Right lobe of liver (tissue), 6 donors: ENCODE data around the gene ZSCAN22. TPM values are rescaled to one million over a fixed set of nuclear protein-coding genes. Genes with fewer than 3 reads are reported as not detected.
"Not testable (repeated sequence)": the region's sequence is repeated elsewhere in the genome, so short reads cannot be mapped to it uniquely, and the experiment has no call there.

ENCODE experiments used
- ATAC-seq, 4 donors: fragments of 200-7000 bp; cut with Tn5 transposase; one replicate each; pipeline ENCODE4 v1.9.1; 2020; ENCODE audit warnings: mild to moderate bottlenecking in 4 of 4, moderate library complexity in 4 of 4
- DNase-seq, 3 donors: peaks; one replicate each; pipeline ENCODE4 v3.0.0-alpha.2; 2020
- H3K27ac ChIP-seq, 3 donors: fragments of 200-600 bp; one replicate each; pipeline ENCODE4 v1.8.0; 2022
- H3K27me3 ChIP-seq, 2 donors: fragments of 200-600 bp; one replicate each; pipeline ENCODE4 v1.8.0; 2022
- H3K36me3 ChIP-seq, 4 donors: fragments of 200-600 bp; sonication (generic) in 1 of 4; one replicate each; pipeline versions ENCODE4 v1.5.1 to v1.8.0; 2017 to 2022; ENCODE audit warnings: control low read depth in 1 of 4
- H3K4me1 ChIP-seq, 4 donors: fragments of 200-600 bp; sonication (generic) in 1 of 4; one replicate each; pipeline versions ENCODE4 v1.5.1 to v1.8.0; 2017 to 2022; ENCODE audit warnings: control low read depth in 1 of 4
- H3K4me3 ChIP-seq, 3 donors: fragments of 200-600 bp; one replicate each; pipeline ENCODE4 v1.8.0; 2022
- H3K9me3 ChIP-seq, 4 donors: fragments of 200-600 bp; sonication (generic) in 1 of 4; one replicate each; pipeline versions ENCODE4 v1.5.1 to v1.8.0; 2017 to 2022; ENCODE audit warnings: control low read depth in 1 of 4
- POLR2A ChIP-seq: fragments of 450-650 bp; IDR thresholded peaks from one replicate; pipeline ENCODE4 v1.6.1; 2017; ENCODE audit warnings: antibody characterized with exemption, mild to moderate bottlenecking
- WGBS: methylation state at CpG from one replicate; pipeline ENCODE4 v1.1.6; 2018; ENCODE audit warnings: low coverage, low lambda C conversion rate; ENCODE audit not compliant: insufficient coverage; ENCODE audit errors: missing lambda C conversion rate; 5-methylcytosine and 5-hydroxymethylcytosine counted together
- intact Hi-C, 2 donors: fragments of 100-400 bp; cut with DNase I; formaldehyde crosslinking; loops; one replicate each; pipeline versions ENCODE4 v1.11.2 to v1.14.1; 2022
- total RNA-seq, 6 experiments: library from RNA; depleted of rRNA in 2 of 6; stranded (reverse); fragments of >200 nt in 2 of 6; fragmentation: NEBNext Ultra II Directional in 3 of 6; extraction: Animal tissue kit (Norgen Biotek cat#: 25700) in 3 of 6; gene quantifications; one replicate each; pipeline versions ENCODE4 v1.1.0 to v1.2.4, GENCODE V29; 2016 to 2023
- TF ChIP-seq, protein P1 (sequence below), 4 donors: fragments of 200-600 bp in 3 of 4; fragments of 450-650 bp in 1 of 4; IDR thresholded peaks; one replicate each; pipeline versions ENCODE4 v1.5.1 to v1.8.0; 2016 to 2022; ENCODE audit warnings: antibody characterized with exemption in 4 of 4, mild to moderate bottlenecking in 2 of 4
- donor health status: DM: no; HTN: yes; CAD: no.
- donor health status: DM: no; HTN: no; CAD: no.
- donor health status: DM: no; HTN: no; CAD: no.
- donor health status: DM: no; HTN: yes; CAD: no.
- donor health status: DM: no; HTN: yes; CAD: no.

Gene ZSCAN22
- total RNA-seq, 6 experiments from 2014 or later = 1.7 to 2.9 (median 2.1) TPM

DNA sequence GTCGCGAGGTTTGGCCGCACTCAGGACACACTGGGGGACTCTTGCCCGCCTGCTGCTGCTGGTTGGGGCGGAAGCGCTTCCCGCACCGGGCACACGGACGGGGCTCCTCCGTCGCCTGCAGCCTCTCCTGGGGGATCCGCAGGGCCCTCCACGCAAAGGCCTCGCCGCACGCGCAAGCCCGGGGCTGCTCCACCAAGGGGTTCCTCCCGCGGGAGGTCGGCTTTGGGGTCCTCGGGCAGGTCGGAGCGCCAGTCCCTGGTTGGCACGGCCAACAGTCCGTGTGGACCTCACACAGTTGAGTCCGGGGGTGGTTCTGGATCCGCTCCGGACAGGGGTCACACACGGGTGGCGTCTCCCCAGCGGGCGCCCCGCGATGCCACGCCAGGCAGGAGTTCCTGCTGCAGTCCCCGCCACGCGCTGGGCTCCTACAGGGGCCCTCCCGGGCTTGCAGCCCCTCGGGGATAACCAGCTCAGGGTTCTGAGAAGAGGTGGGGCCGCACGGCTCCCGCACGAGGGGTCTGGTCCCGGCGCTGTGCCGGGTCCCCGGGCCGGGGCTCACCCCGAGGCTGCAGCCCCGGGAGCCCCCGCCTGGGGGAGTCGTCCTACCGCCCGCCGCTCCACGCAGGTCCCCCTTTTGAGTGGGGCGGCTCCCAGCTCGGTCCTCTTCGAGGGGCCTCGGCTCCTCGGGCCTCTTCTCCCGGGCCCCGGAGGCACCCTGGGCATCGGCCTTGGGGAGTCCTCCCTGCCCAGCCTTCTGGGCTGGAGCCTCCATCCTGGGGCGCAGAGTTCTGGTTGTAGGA is 42.0 kb downstream of the ZSCAN22 start:
- Histone ChIP-seq H3K27ac (no peak overlapping the region), H3K4me3 (no peak overlapping the region), H3K27me3 (no peaks in the 10 kb centered on the region), H3K9me3 (no peaks in the 10 kb centered on the region), H3K4me1 (peaks cover 0 to 16% (median 4%) of the 10 kb centered on the region in 4 donors), H3K36me3 (no peaks in the 10 kb centered on the region)
- intact Hi-C loops = no loop called here
- ATAC-seq (no peak), DNase-seq (peak in 2 of 3 donors; percentile 17 to 28)
- TF ChIP-seq POLR2A = no peak
- TF ChIP-seq, protein P1, sequence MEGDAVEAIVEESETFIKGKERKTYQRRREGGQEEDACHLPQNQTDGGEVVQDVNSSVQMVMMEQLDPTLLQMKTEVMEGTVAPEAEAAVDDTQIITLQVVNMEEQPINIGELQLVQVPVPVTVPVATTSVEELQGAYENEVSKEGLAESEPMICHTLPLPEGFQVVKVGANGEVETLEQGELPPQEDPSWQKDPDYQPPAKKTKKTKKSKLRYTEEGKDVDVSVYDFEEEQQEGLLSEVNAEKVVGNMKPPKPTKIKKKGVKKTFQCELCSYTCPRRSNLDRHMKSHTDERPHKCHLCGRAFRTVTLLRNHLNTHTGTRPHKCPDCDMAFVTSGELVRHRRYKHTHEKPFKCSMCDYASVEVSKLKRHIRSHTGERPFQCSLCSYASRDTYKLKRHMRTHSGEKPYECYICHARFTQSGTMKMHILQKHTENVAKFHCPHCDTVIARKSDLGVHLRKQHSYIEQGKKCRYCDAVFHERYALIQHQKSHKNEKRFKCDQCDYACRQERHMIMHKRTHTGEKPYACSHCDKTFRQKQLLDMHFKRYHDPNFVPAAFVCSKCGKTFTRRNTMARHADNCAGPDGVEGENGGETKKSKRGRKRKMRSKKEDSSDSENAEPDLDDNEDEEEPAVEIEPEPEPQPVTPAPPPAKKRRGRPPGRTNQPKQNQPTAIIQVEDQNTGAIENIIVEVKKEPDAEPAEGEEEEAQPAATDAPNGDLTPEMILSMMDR (IDR thresholded peaks at IDR 0.05) = no peak
- WGBS = 92% methylated on average over 6 of the region's 68 CpGs

DNA sequence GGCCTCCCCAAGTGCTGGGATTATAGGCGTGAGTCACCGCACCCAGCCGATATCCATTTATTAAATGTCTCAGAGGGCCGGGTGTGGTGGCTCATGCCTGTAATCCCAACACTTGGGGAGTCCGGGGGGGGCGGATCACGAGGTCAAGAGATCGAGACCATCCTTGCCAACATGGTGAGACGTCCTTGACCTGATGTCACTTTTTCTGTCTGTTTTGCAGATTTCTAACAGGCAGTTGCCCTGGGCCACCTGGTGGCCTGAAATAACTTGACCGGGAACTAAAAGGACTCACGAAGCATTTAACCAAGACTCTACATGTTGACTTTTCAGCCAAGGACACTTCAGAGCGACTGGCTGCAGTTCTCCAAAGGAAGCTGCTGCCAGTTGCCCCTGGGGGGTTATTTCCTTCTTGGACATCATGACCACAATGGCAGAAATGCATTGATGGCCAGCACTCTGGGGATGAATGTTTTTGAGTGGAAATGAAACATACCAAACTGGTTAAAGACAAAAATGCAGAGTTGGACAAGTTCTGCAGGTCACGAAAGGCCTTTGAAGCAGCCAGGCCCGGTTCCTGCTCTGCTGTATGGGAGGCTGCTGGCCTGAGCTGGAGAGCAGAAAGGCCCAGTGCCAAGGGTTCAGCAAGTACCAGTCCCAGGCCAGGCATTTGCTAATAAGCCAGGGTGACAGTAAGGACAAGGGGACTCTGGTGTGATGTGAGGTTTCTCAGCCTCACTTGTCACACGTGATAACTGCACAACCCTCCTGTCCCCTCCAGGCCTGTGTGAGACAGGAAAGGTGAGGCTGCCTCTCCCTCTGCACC is 45.7 kb downstream of the ZSCAN22 start:
- Histone ChIP-seq H3K36me3 (no peaks in the 10 kb centered on the region), H3K4me3 (no peak overlapping the region), H3K4me1 (peaks cover 0 to 16% (median 4%) of the 10 kb centered on the region in 4 donors), H3K27ac (peak overlapping the region in 1 of 3 donors; percentile 36), H3K9me3 (no peaks in the 10 kb centered on the region), H3K27me3 (no peaks in the 10 kb centered on the region)
- no peak for TF ChIP-seq POLR2A
- TF ChIP-seq, protein P1 (IDR thresholded peaks at IDR 0.05) = peak; percentile 17 to 38 (median 28)
- peak; percentile 66 to 96 (median 83) for ATAC-seq
- 60% methylated on average over 6 of the region's 15 CpGs for WGBS
- intact Hi-C loops = no loop called here
- peak in 2 of 3 donors; percentile 35 to 78 for DNase-seq

DNA sequence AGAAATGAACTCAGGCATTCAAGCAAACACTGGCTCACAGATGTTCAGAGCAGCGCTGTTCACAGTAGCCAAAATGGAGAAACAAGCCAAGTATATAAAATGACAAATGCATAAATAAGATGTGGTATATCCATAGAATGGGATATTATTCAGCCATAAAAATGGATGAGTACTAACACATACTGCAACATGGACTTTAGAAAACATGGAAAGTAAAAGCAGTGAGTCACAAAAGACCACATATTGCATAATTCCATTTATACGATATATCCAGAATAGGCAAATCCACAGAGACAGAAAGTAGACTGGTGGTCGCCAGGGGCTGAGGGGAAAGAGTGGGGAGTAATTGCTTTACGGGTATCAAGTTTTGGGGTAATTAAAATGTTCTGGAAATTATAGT is 47.4 kb downstream of the ZSCAN22 start:
- no peak for TF ChIP-seq POLR2A
- TF ChIP-seq, protein P1 (IDR thresholded peaks at IDR 0.05) = no peak
- DNase-seq = no peak
- H3K4me1 ChIP-seq = peaks cover 0 to 16% (median 4%) of the 10 kb centered on the region in 4 donors
- H3K27me3 ChIP-seq = no peaks in the 10 kb centered on the region
- no peak overlapping the region for H3K4me3 ChIP-seq
- H3K36me3 ChIP-seq = no peaks in the 10 kb centered on the region
- no peaks in the 10 kb centered on the region for H3K9me3 ChIP-seq
- no peak for ATAC-seq
- no peak overlapping the region for H3K27ac ChIP-seq
- intact Hi-C loops = no loop called here
- 67% methylated on average over 4 of the region's 4 CpGs for WGBS

DNA sequence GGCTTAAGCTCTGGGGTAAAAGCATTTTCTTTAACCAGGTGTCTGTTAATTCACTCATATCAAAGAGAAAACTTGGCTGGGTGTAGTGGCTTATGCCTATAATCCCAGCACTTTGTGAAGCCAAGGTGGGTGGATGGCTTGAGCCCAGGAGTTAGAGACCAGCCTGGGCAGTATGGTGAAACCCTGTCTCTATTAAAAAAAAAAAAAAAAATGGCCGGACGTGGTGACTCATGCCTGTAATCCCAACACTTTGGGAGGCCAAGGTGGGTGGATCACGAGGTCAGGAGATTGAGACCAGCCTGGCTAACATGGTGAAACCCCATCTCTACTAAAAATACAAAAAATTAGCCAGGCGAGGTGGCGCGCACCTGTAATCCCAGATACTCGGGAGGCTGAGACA is 49.9 kb downstream of the ZSCAN22 start:
- H3K4me3 ChIP-seq, H3K36me3 ChIP-seq, H3K27me3 ChIP-seq, ATAC-seq, intact Hi-C loops, H3K9me3 ChIP-seq, H3K27ac ChIP-seq: not testable (repeated sequence)
- WGBS = 65% methylated on average over 6 of the region's 7 CpGs
- peaks cover 0 to 20% (median 10%) of the 10 kb centered on the region in 4 donors for H3K4me1 ChIP-seq
- DNase-seq = peak in 1 of 3 donors; percentile 9

DNA sequence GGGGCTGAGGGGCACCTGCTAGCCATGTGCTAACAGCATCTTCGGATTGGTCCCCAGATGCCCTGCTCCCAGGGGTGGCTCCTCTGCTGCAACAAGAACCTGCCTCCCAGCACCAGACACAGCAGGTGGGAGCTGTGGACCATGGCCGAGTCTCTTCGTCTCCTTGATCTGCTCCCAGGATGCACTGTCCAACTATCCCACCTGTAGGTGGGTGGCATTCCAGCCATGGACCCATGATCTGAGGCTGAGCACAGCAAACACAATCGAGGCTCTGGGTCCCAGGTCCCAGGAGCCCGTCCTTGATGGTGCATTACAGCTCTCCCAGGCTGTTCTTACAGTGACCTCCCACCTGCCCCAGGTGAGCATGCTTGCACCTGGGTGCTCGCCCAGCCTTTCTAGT is 52.5 kb downstream of the ZSCAN22 start:
- Histone ChIP-seq H3K4me3 (no peak overlapping the region), H3K36me3 (no peaks in the 10 kb centered on the region), H3K27me3 (no peaks in the 10 kb centered on the region), H3K4me1 (peaks cover 0 to 16% (median 2%) of the 10 kb centered on the region in 4 donors), H3K27ac (no peak overlapping the region), H3K9me3 (no peaks in the 10 kb centered on the region)
- intact Hi-C loops = no loop called here
- no CpG with 5 or more reads among the region's 6 CpGs for WGBS
- TF ChIP-seq, protein P1 (IDR thresholded peaks at IDR 0.05) = no peak
- no peak for TF ChIP-seq POLR2A
- DNase-seq (peak in 1 of 3 donors; percentile 11), ATAC-seq (no peak)
